HepG2 (cell line): ENCODE data around the gene EIF5A. TPM values are rescaled to one million over a fixed set of nuclear protein-coding genes. Genes with fewer than 3 reads are reported as not detected.
A peak's percentile ranks its signal among the peaks of the same experiment; 100 is the strongest.

Experiments
- BRD4 ChIP-seq: sonication (generic); formaldehyde crosslinking; IDR thresholded peaks from 2 replicates; pipeline ENCODE4 v1.4.0; 2020; ENCODE audit warnings: missing genetic modification reagents
- CBFB ChIP-seq: sonication (generic); formaldehyde crosslinking; IDR thresholded peaks from 2 replicates; pipeline ENCODE4 v1.4.0; 2020; ENCODE audit warnings: missing genetic modification reagents
- CHD2 ChIP-seq: IDR thresholded peaks from 2 replicates; pipeline ENCODE4 v1.6.1; 2011; ENCODE audit warnings: low read depth, low read length, improper control_type of control experiment
- EEA1 ChIP-seq: sonication (generic); formaldehyde crosslinking; IDR thresholded peaks from 2 replicates; pipeline ENCODE4 v1.5.1; 2020; ENCODE audit warnings: mild to moderate bottlenecking, missing genetic modification reagents, borderline replicate concordance
- ELF4 ChIP-seq: sonication (generic); formaldehyde crosslinking; IDR thresholded peaks from 2 replicates; pipeline ENCODE4 v1.5.0; 2020; ENCODE audit warnings: missing genetic modification reagents, mild to moderate bottlenecking, moderate library complexity, borderline replicate concordance
- IKZF1 ChIP-seq: fragments of 450-650 bp; IDR thresholded peaks from 2 replicates; pipeline ENCODE4 v1.7.1; 2016
- MEIS1 ChIP-seq: sonication (generic); formaldehyde crosslinking; IDR thresholded peaks from 2 replicates; pipeline ENCODE4 v1.9.0; 2021; ENCODE audit warnings: mild to moderate bottlenecking, missing genetic modification reagents, moderate library complexity, borderline replicate concordance
- NCOA2 ChIP-seq: sonication (generic); formaldehyde crosslinking; IDR thresholded peaks from 2 replicates; pipeline ENCODE4 v1.8.0; 2022; ENCODE audit warnings: inconsistent platforms
- NR2F1 ChIP-seq, 2 experiments: fragments of 450-650 bp in 1 of 2; formaldehyde crosslinking in 1 of 2; IDR thresholded peaks; 2 replicates each; pipeline versions ENCODE4 v1.5.0 to v1.6.1; 2016 to 2020; ENCODE audit warnings: mild to moderate bottlenecking in 1 of 2, missing compliant biosample characterization in 1 of 2, missing genetic modification reagents in 1 of 2, moderate library complexity in 1 of 2
- NR3C1 ChIP-seq: sonication (generic); formaldehyde crosslinking; IDR thresholded peaks from 2 replicates; pipeline ENCODE4 v1.4.0; 2020; ENCODE audit warnings: missing genetic modification reagents
- PAF1 ChIP-seq: IDR thresholded peaks from 2 replicates; pipeline ENCODE4 v1.6.1; 2016; ENCODE audit warnings: missing genetic modification reagents, missing compliant biosample characterization
- SCMH1 ChIP-seq: sonication (generic); formaldehyde crosslinking; IDR thresholded peaks from 2 replicates; pipeline ENCODE4 v1.9.0; 2021; ENCODE audit warnings: missing genetic modification reagents, mild to moderate bottlenecking, borderline replicate concordance
- SNAI1 ChIP-seq: sonication (generic); formaldehyde crosslinking; IDR thresholded peaks from 2 replicates; pipeline ENCODE4 v1.5.0; 2020; ENCODE audit warnings: mild to moderate bottlenecking, missing genetic modification reagents, borderline replicate concordance
- TFDP1 ChIP-seq: IDR thresholded peaks from 2 replicates; pipeline ENCODE4 v1.6.1; 2016; ENCODE audit warnings: missing compliant biosample characterization, missing genetic modification reagents, borderline replicate concordance
- THAP7 ChIP-seq: sonication (generic); formaldehyde crosslinking; IDR thresholded peaks from 2 replicates; pipeline ENCODE4 v1.8.1; 2023; ENCODE audit warnings: mild to moderate bottlenecking, missing genetic modification reagents
- THAP9 ChIP-seq: sonication (generic); formaldehyde crosslinking; IDR thresholded peaks from 2 replicates; pipeline ENCODE4; 2020; ENCODE audit warnings: missing genetic modification reagents, mild to moderate bottlenecking, borderline replicate concordance
- UBTF ChIP-seq: sonication (generic); formaldehyde crosslinking; IDR thresholded peaks from 2 replicates; pipeline ENCODE4 v1.4.0; 2020; ENCODE audit warnings: mild to moderate bottlenecking, missing genetic modification reagents
- ZFX ChIP-seq: sonication (generic); formaldehyde crosslinking; IDR thresholded peaks from 2 replicates; pipeline ENCODE4 v1.4.0; 2020; ENCODE audit warnings: mild to moderate bottlenecking, low read depth, missing genetic modification reagents, moderate library complexity
- ZNF17 ChIP-seq: sonication (generic); formaldehyde crosslinking; IDR thresholded peaks from 2 replicates; pipeline ENCODE4 v1.5.0; 2020; ENCODE audit warnings: mild to moderate bottlenecking, missing genetic modification reagents
- ZNF713 ChIP-seq: sonication (generic); formaldehyde crosslinking; IDR thresholded peaks from 2 replicates; pipeline ENCODE4 v1.4.0; 2020; ENCODE audit warnings: mild to moderate bottlenecking, missing genetic modification reagents
- polyA plus RNA-seq, 8 experiments: library from polyadenylated mRNA; depleted of rRNA in 3 of 8; stranded (reverse) in 7 of 8; unstranded in 1 of 8; fragments of >200 nt; fragmentation: Illumina TruSeq in 4 of 8; extraction: Trizol in 4 of 8; gene quantifications; 2 replicates each; pipeline versions ENCODE4 v1.2.1 to v1.2.3, GENCODE V29; 2011 to 2016; ENCODE audit warnings: low read depth in 4 of 8, missing spikeins in 1 of 8, mixed read lengths in 1 of 8; ENCODE audit not compliant: insufficient read depth in 1 of 8
- total RNA-seq, 5 experiments: library from RNA; depleted of rRNA; stranded (reverse); fragments of >200 nt; fragmentation: Illumina TruSeq; extraction: Trizol; gene quantifications; 2 replicates each; pipeline ENCODE4 v1.2.3, GENCODE V29; 2016; ENCODE audit warnings: low read depth in 1 of 5
- TF ChIP-seq, protein P1 (sequence below): sonication (generic); formaldehyde crosslinking; IDR thresholded peaks from 2 replicates; pipeline ENCODE4 v1.5.1; 2020; ENCODE audit warnings: mild to moderate bottlenecking, moderate library complexity, missing genetic modification reagents

Gene EIF5A
- total and polyA plus RNA-seq, 2 of the 13 experiments (the other 11 are each of a cell fraction or from before 2014, with no cell fraction given), result 319 to 337 TPM

DNA sequence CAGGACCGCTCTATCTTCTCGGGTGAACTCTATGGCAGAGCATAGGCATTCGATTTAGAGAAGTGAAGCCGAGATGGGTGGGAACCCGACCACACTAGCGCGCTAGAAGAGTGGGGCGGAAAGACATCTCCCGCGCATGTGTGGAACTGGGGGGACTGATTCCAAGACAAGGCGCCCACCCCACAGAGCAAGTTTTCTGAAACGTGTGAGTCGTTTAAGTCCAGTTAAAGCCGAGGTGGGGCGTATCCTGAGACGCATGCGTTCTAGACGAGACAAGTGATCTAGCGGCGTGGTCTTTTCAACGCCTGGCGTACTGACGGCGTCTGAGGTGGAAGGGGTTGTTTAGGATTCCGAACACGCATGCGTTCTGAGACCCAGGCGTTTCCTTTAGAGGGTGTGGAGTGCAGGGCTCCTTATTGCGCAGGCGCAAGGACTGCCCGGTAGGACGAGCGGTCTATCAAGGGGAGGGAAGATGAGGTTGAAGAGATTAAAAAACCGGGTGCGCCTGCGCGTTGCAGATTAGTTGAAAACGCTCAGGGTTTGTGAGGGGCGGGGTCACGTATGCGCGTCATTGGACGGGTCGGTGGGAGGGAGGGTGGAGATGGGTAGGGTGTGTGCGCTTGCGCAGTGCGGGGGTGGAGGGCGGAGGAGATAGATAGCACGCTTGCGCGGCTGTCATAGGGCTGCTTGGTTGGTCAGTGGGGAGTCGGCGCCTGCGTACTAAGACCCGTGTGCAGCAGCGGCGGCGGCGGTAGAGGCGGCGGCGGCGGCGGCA lies at the start of gene EIF5A (continued):
- no peak for TF ChIP-seq UBTF (CRISPR knock-in tag)
- TF ChIP-seq, protein P1, sequence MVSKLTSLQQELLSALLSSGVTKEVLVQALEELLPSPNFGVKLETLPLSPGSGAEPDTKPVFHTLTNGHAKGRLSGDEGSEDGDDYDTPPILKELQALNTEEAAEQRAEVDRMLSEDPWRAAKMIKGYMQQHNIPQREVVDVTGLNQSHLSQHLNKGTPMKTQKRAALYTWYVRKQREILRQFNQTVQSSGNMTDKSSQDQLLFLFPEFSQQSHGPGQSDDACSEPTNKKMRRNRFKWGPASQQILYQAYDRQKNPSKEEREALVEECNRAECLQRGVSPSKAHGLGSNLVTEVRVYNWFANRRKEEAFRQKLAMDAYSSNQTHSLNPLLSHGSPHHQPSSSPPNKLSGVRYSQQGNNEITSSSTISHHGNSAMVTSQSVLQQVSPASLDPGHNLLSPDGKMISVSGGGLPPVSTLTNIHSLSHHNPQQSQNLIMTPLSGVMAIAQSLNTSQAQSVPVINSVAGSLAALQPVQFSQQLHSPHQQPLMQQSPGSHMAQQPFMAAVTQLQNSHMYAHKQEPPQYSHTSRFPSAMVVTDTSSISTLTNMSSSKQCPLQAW (CRISPR knock-in tag), result peak; percentile 86
- peak; percentile 75; the same call in 1 of the 2 replicates for TF ChIP-seq THAP9 (CRISPR knock-in tag)
- peak; percentile 10; the same call in 1 of the 2 replicates for TF ChIP-seq ZFX (CRISPR knock-in tag)
- TF ChIP-seq SCMH1 (CRISPR knock-in tag), result no peak
- TF ChIP-seq PAF1 (CRISPR knock-in tag), result no peak
- TF ChIP-seq NR3C1 (CRISPR knock-in tag), result no peak
- TF ChIP-seq TFDP1 (CRISPR knock-in tag), result no peak
- TF ChIP-seq NCOA2 (CRISPR knock-in tag), result peak; percentile 38; the same call in 1 of the 2 replicates
- no peak for TF ChIP-seq ZNF713
- no peak for TF ChIP-seq ZNF17 (CRISPR knock-in tag)
- no peak; the same call in 1 of the 2 replicates for TF ChIP-seq MEIS1 (CRISPR knock-in tag)
- TF ChIP-seq SNAI1 (CRISPR knock-in tag), result no peak
- no peak; the same call in 1 of the 2 replicates for TF ChIP-seq CBFB
- TF ChIP-seq EEA1 (CRISPR knock-in tag), result no peak
- no peak for TF ChIP-seq CHD2
- no peak for TF ChIP-seq NR2F1 (CRISPR knock-in tag; IDR thresholded peaks at IDR 0.05)
- TF ChIP-seq BRD4 (CRISPR knock-in tag), result no peak
- no peak for TF ChIP-seq ELF4
- peak; percentile 67; the same call in 1 of the 2 replicates for TF ChIP-seq THAP7
- TF ChIP-seq IKZF1, result no peak
